Measurements from ENCODE around the gene BARHL2.

DNA sequence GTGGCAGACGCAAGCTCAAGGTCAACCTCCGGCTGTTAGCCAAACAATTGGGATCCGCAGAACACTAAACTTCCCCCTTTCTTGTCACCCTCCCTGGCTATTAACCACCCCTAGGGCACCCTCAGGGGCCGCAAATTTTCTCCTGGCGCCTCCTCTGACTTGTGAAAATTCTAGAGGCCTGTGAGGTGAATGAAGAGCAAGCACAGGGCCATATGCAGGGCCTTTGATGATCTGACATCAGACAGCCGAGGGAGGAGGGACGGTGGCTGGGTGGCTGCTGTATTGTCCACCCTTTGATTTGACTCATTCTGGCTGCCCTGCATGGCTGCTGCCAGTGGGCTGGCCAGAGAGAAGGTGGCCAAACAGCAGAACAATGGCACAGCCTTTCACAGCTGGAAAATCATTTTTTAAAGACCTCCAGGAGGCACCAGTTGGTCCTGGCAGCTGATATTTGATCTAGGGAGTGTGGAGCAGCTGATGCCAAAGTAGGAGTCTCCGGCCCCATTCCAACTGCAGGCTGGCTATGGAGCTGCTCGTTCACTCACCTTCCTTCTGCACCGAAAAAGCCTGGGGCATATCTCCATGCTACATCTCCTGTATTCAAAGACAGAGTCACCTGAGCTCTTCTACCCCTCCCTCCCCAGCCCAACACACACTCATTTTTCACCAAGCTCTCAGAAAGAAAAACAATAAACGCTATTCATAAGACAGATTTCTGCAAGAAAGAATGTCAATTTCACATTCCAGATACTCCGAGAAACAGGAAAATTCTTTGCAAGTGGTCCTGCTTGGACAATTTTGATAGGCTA is 44.9 kb upstream of the BARHL2 start:
- TF ChIP-seq, protein P1, sequence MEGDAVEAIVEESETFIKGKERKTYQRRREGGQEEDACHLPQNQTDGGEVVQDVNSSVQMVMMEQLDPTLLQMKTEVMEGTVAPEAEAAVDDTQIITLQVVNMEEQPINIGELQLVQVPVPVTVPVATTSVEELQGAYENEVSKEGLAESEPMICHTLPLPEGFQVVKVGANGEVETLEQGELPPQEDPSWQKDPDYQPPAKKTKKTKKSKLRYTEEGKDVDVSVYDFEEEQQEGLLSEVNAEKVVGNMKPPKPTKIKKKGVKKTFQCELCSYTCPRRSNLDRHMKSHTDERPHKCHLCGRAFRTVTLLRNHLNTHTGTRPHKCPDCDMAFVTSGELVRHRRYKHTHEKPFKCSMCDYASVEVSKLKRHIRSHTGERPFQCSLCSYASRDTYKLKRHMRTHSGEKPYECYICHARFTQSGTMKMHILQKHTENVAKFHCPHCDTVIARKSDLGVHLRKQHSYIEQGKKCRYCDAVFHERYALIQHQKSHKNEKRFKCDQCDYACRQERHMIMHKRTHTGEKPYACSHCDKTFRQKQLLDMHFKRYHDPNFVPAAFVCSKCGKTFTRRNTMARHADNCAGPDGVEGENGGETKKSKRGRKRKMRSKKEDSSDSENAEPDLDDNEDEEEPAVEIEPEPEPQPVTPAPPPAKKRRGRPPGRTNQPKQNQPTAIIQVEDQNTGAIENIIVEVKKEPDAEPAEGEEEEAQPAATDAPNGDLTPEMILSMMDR (IDR thresholded peaks at IDR 0.05 in 2 of 3, conservative IDR thresholded peaks at IDR 0.05 in 1 of 3; ENCODE audit: borderline replicate concordance in 1 of 3, insufficient read depth in 1 of 3, low read depth in 2 of 3, low read length in 2 of 3) = no peak
- TF ChIP-seq RAD21 (IDR thresholded peaks at IDR 0.05; ENCODE audit: low read depth) (no peak), POLR2AphosphoS5 (IDR thresholded peaks at IDR 0.05; ENCODE audit: low read depth, low read length) (no peak), YY1 (IDR thresholded peaks at IDR 0.05; ENCODE audit: extremely low read depth, insufficient replicate concordance, low read depth, low read length) (no peak), CEBPB (IDR thresholded peaks at IDR 0.05; ENCODE audit: low read depth) (no peak), EZH2 (IDR thresholded peaks at IDR 0.05) (no peak), FOSL1 (IDR thresholded peaks at IDR 0.05; ENCODE audit: low read depth) (no peak), ZFX (IDR thresholded peaks at IDR 0.05) (no peak), POLR2A (IDR thresholded peaks at IDR 0.05; ENCODE audit: borderline replicate concordance, extremely low read depth, insufficient read depth, insufficient read length) (no peak), SIN3A (IDR thresholded peaks at IDR 0.05; ENCODE audit: low read depth) (no peak), EGR1 (IDR thresholded peaks at IDR 0.05; ENCODE audit: low read depth) (no peak)
- TF ChIP-seq, protein P2, sequence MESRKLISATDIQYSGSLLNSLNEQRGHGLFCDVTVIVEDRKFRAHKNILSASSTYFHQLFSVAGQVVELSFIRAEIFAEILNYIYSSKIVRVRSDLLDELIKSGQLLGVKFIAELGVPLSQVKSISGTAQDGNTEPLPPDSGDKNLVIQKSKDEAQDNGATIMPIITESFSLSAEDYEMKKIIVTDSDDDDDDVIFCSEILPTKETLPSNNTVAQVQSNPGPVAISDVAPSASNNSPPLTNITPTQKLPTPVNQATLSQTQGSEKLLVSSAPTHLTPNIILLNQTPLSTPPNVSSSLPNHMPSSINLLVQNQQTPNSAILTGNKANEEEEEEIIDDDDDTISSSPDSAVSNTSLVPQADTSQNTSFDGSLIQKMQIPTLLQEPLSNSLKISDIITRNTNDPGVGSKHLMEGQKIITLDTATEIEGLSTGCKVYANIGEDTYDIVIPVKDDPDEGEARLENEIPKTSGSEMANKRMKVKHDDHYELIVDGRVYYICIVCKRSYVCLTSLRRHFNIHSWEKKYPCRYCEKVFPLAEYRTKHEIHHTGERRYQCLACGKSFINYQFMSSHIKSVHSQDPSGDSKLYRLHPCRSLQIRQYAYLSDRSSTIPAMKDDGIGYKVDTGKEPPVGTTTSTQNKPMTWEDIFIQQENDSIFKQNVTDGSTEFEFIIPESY (IDR thresholded peaks at IDR 0.05; ENCODE audit: extremely low read depth, insufficient replicate concordance, low read length) = no peak
- TF ChIP-seq, protein P3, sequence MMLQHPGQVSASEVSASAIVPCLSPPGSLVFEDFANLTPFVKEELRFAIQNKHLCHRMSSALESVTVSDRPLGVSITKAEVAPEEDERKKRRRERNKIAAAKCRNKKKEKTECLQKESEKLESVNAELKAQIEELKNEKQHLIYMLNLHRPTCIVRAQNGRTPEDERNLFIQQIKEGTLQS (IDR thresholded peaks at IDR 0.05) = no peak
- TF ChIP-seq, protein P4, sequence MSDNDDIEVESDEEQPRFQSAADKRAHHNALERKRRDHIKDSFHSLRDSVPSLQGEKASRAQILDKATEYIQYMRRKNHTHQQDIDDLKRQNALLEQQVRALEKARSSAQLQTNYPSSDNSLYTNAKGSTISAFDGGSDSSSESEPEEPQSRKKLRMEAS (IDR thresholded peaks at IDR 0.05) = no peak
